Sigmoid colon (tissue), 7 donors: ENCODE measurements around the gene NEURL1B. TPM values are rescaled to one million over a fixed set of nuclear protein-coding genes. Genes with fewer than 3 reads are reported as not detected.

Experiments
- DNase-seq: peaks from one replicate; pipeline ENCODE4 v3.0.0-alpha.2; 2019
- H3K27ac ChIP-seq, 4 donors: fragments of 200-600 bp; sonication (generic); one replicate each; pipeline ENCODE4 v1.5.1; 2016 to 2019; ENCODE audit warnings: mild to moderate bottlenecking in 1 of 4
- H3K27me3 ChIP-seq, 3 donors: fragments of 200-600 bp; sonication (generic); one replicate each; pipeline ENCODE4 v1.5.1; 2019; ENCODE audit warnings: mild to moderate bottlenecking in 1 of 3
- H3K36me3 ChIP-seq, 4 donors: fragments of 200-600 bp; sonication (generic); one replicate each; pipeline ENCODE4 v1.5.1; 2016 to 2019
- H3K4me1 ChIP-seq, 4 donors: fragments of 200-600 bp; sonication (generic); one replicate each; pipeline ENCODE4 v1.5.1; 2017 to 2019
- H3K4me3 ChIP-seq, 4 donors: fragments of 200-600 bp; sonication (generic); one replicate each; pipeline ENCODE4 v1.5.1; 2017 to 2019; ENCODE audit warnings: mild to moderate bottlenecking in 2 of 4, moderate library complexity in 1 of 4
- H3K9me3 ChIP-seq, 4 donors: fragments of 200-600 bp in 3 of 4; sonication (generic) in 3 of 4; one replicate each; pipeline versions ENCODE4 v1.5.1 to v1.6.1; 2013 to 2019
- CTCF ChIP-seq, 4 experiments: fragments of 450-650 bp in 3 of 4; fragments of 200-600 bp in 1 of 4; IDR thresholded peaks; one replicate each; pipeline ENCODE4 v1.5.1; 2016 to 2019; ENCODE audit warnings: antibody characterized with exemption in 4 of 4, mild to moderate bottlenecking in 3 of 4, moderate library complexity in 2 of 4
- EP300 ChIP-seq, 4 donors: sonication (generic); formaldehyde crosslinking; IDR thresholded peaks; one replicate each; pipeline ENCODE4 v1.6.1; 2017; ENCODE audit warnings: antibody characterized with exemption in 4 of 4
- POLR2A ChIP-seq, 2 donors: fragments of 450-650 bp; IDR thresholded peaks; one replicate each; pipeline ENCODE4 v1.6.1; 2016; ENCODE audit warnings: antibody characterized with exemption in 2 of 2, mild to moderate bottlenecking in 2 of 2, moderate library complexity in 2 of 2
- POLR2AphosphoS5 ChIP-seq, 4 donors: sonication (generic); formaldehyde crosslinking; IDR thresholded peaks; one replicate each; pipeline ENCODE4 v1.6.1; 2017; ENCODE audit warnings: antibody characterized with exemption in 4 of 4
- WGBS, 2 donors: extraction: QIAGEN DNeasy Blood & Tissue Kit; methylation state at CpG; one replicate each; pipeline ENCODE4 v1.1.7; 2013; 5-methylcytosine and 5-hydroxymethylcytosine counted together
- intact Hi-C: fragments of 100-400 bp; cut with DNase I; formaldehyde crosslinking; loops from one replicate; pipeline ENCODE4 v1.15.1; 2023
- polyA plus RNA-seq, 3 donors: library from polyadenylated mRNA; stranded (reverse); fragments of 200-250 nt; gene quantifications; one replicate each; pipeline ENCODE4 v1.2.3, GENCODE V29; 2013
- total RNA-seq, 4 donors: library from RNA; depleted of rRNA; stranded (reverse); fragments of >200 nt; gene quantifications; one replicate each; pipeline ENCODE4 v1.1.0, GENCODE V29; 2016
- donor health status: healthy with polysubstance abuse.
- donor health status: Bipolar disorder and iron deficiency.
- donor health status: healthy.

The NEURL1B gene
- total and polyA plus RNA-seq, 7 donors: 12.6 to 53.2 (median 32.9) TPM

- Histone ChIP-seq H3K36me3 (no peaks in the 10 kb centered on the region), H3K27me3 (no peaks in the 10 kb centered on the region), H3K4me3 (no peak overlapping the region), H3K4me1 (no peaks in the 10 kb centered on the region), H3K27ac (no peak overlapping the region), H3K9me3 (no peaks in the 10 kb centered on the region)
- no peak for DNase-seq
- intact Hi-C loops: no loop called here
- TF ChIP-seq POLR2A (IDR thresholded peaks at IDR 0.05): no peak
- TF ChIP-seq EP300 (IDR thresholded peaks at IDR 0.05): no peak
- no peak for TF ChIP-seq CTCF (IDR thresholded peaks at IDR 0.05)
- no peak for TF ChIP-seq POLR2AphosphoS5 (IDR thresholded peaks at IDR 0.05)
- 92 to 94% methylated on average over 6 of the region's 6 CpGs for WGBS, 2 donors
Measured at GRCh38 chr5:172632346-172633092, 8.5 kb upstream of the NEURL1B start.

GRCh38 chr5:172633403-172633970, 7.6 kb upstream of the NEURL1B start:
- Histone ChIP-seq H3K27ac (no peak overlapping the region), H3K36me3 (no peaks in the 10 kb centered on the region), H3K27me3 (no peaks in the 10 kb centered on the region), H3K4me1 (no peaks in the 10 kb centered on the region), H3K4me3 (no peak overlapping the region), H3K9me3 (no peaks in the 10 kb centered on the region)
- intact Hi-C loops: no loop called here
- WGBS, 2 donors: 93 to 94% methylated on average over 3 of the region's 3 CpGs
- no peak for TF ChIP-seq POLR2AphosphoS5 (IDR thresholded peaks at IDR 0.05)
- no peak for TF ChIP-seq EP300 (IDR thresholded peaks at IDR 0.05)
- no peak for TF ChIP-seq CTCF (IDR thresholded peaks at IDR 0.05)
- TF ChIP-seq POLR2A (IDR thresholded peaks at IDR 0.05): no peak
- no peak for DNase-seq

GRCh38 chr5:172634106-172634899, 6.8 kb upstream of the NEURL1B start:
- 82 to 90% methylated on average over 4 of the region's 4 CpGs for WGBS, 2 donors
- intact Hi-C loops: loop anchor here (2.0 kb wide), 1 partner anchor 64 kb away; no protein-coding TSS in a partner anchor
- H3K4me3 ChIP-seq: no peak overlapping the region
- H3K9me3 ChIP-seq: no peaks in the 10 kb centered on the region
- H3K27me3 ChIP-seq: no peaks in the 10 kb centered on the region
- H3K36me3 ChIP-seq: no peaks in the 10 kb centered on the region
- no peak for DNase-seq
- H3K27ac ChIP-seq: no peak overlapping the region
- TF ChIP-seq EP300 (IDR thresholded peaks at IDR 0.05): no peak
- TF ChIP-seq POLR2AphosphoS5 (IDR thresholded peaks at IDR 0.05): no peak
- TF ChIP-seq POLR2A (IDR thresholded peaks at IDR 0.05): no peak
- no peak for TF ChIP-seq CTCF (IDR thresholded peaks at IDR 0.05)
- no peaks in the 10 kb centered on the region for H3K4me1 ChIP-seq

GRCh38 chr5:172635038-172635437, 6.0 kb upstream of the NEURL1B start:
- TF ChIP-seq EP300 (IDR thresholded peaks at IDR 0.05): no peak
- TF ChIP-seq CTCF (IDR thresholded peaks at IDR 0.05): no peak
- TF ChIP-seq POLR2A (IDR thresholded peaks at IDR 0.05): no peak
- no peak for TF ChIP-seq POLR2AphosphoS5 (IDR thresholded peaks at IDR 0.05)

More at GRCh38 chr5:172635038-172635437, 6.0 kb upstream of the NEURL1B start:
- no peaks in the 10 kb centered on the region for H3K36me3 ChIP-seq
- DNase-seq: no peak
- no peaks in the 10 kb centered on the region for H3K27me3 ChIP-seq
- intact Hi-C loops: loop anchor here (2.0 kb wide), 1 partner anchor 64 kb away; no protein-coding TSS in a partner anchor
- H3K9me3 ChIP-seq: no peaks in the 10 kb centered on the region
- H3K27ac ChIP-seq: no peak overlapping the region
- WGBS, 2 donors: 93 to 94% methylated on average over 12 of the region's 12 CpGs
- peaks cover 0 to 3% (median under 1%) of the 10 kb centered on the region in 4 donors for H3K4me1 ChIP-seq
- no peak overlapping the region for H3K4me3 ChIP-seq
